GM12878 (cell line): ENCODE results near the gene DISC1. TPM values are rescaled to one million over a fixed set of nuclear protein-coding genes. Genes with fewer than 3 reads are reported as not detected.

Experiments used
- ATAC-seq: fragments of 200-7000 bp; cut with Tn5 transposase; 3 replicates; pipeline ENCODE4 v1.9.1; 2020; ENCODE audit warnings: mild to moderate bottlenecking, moderate library complexity
- BruUV-seq: library from RNA; stranded (reverse); fragments of 400-500 nt; replicated peaks from 2 replicates; lab custom pipeline; 2021; lab: Mats Ljungman, UMichigan
- CTCF ChIA-PET: fragments of 300-600 bp; sonication (Branson Sonifier 250); formaldehyde crosslinking; extraction: SDS; loops from one replicate; lab custom pipeline; 2021; ENCODE audit warnings: inconsistent platforms; lab: Yijun Ruan, JAX
- POLR2A ChIA-PET: fragments of 350-600 bp; formaldehyde crosslinking; extraction: SDS; loops from one replicate; lab custom pipeline; 2021; ENCODE audit warnings: inconsistent platforms; lab: Charles Lee
- RAD21 ChIA-PET: fragments of 300-600 bp; sonication (Branson Sonifier 250); formaldehyde crosslinking; loops from one replicate; lab custom pipeline; 2023; ENCODE audit warnings: antibody characterized with exemption; ENCODE audit not compliant: unreplicated experiment; lab: Charles Lee
- SMC1A ChIA-PET: fragments of 300-600 bp; sonication (Branson Sonifier 250); formaldehyde crosslinking; loops from one replicate; lab custom pipeline; 2023; ENCODE audit not compliant: unreplicated experiment, uncharacterized antibody; lab: Charles Lee
- DNase-seq: peaks from one replicate; pipeline ENCODE4 v3.0.0-alpha.2; 2011; ENCODE audit warnings: low read depth, low spot score
- FAIRE-seq: peaks from 3 replicates; lab custom pipeline; 2011; peaks lifted over from hg19 to GRCh38; lab: Jason Lieb, UNC
- H2AFZ ChIP-seq: 2 replicates; pipeline ENCODE4 v1.6.0; 2011; ENCODE audit warnings: low read depth, low read length, control low read depth; ENCODE audit not compliant: control insufficient read depth
- H3K27ac ChIP-seq: 2 replicates; pipeline ENCODE4 v1.5.1; 2011; ENCODE audit warnings: control low read depth; ENCODE audit not compliant: control insufficient read depth, insufficient read depth
- H3K27me3 ChIP-seq, 2 experiments: replicated peaks in 1 of 2; 2 replicates each; pipeline versions ENCODE4 v1.6.0 to v1.6.1; 2011; ENCODE audit warnings: low read length in 1 of 2; ENCODE audit not compliant: control insufficient read depth in 2 of 2, insufficient read depth in 2 of 2
- H3K36me3 ChIP-seq, 2 experiments: 2 replicates each; pipeline ENCODE4 v1.5.1; 2011; ENCODE audit warnings: low read length in 1 of 2; ENCODE audit not compliant: control insufficient read depth in 2 of 2, insufficient read depth in 2 of 2
- H3K4me1 ChIP-seq: 2 replicates; pipeline ENCODE4 v1.6.1; 2011; ENCODE audit warnings: mild to moderate bottlenecking, low read length, moderate library complexity, mixed read lengths; ENCODE audit not compliant: control insufficient read depth, insufficient read depth
- H3K4me2 ChIP-seq: 2 replicates; pipeline ENCODE4 v1.6.0; 2011; ENCODE audit warnings: control low read depth; ENCODE audit not compliant: control insufficient read depth, insufficient read depth
- H3K4me3 ChIP-seq: fragments of 200-600 bp; sonication (generic); 2 replicates; pipeline ENCODE4 v1.5.1; 2016
- H3K79me2 ChIP-seq: 2 replicates; pipeline ENCODE4 v1.6.0; 2011; ENCODE audit warnings: low read length; ENCODE audit not compliant: control insufficient read depth, insufficient read depth
- H3K9ac ChIP-seq: 2 replicates; pipeline ENCODE4 v1.8.0; 2011; ENCODE audit warnings: low read length, control low read depth, mixed read lengths; ENCODE audit not compliant: control insufficient read depth, insufficient read depth
- H3K9me3 ChIP-seq: replicated peaks from 3 replicates; pipeline ENCODE4 v1.5.1; 2011; ENCODE audit warnings: mild to moderate bottlenecking, low read length; ENCODE audit not compliant: control insufficient read depth, insufficient read depth
- H4K20me1 ChIP-seq: 2 replicates; pipeline ENCODE4 v1.6.0; 2011; ENCODE audit not compliant: control insufficient read depth, insufficient read depth
- ATF3 ChIP-seq: IDR thresholded peaks from 2 replicates; pipeline ENCODE4 v1.6.1; 2011; ENCODE audit warnings: low read depth, mild to moderate bottlenecking, low read length, moderate library complexity, borderline replicate concordance; ENCODE audit errors: extremely low read depth
- BCL3 ChIP-seq: IDR thresholded peaks from 2 replicates; pipeline ENCODE4 v1.6.1; 2011; ENCODE audit warnings: borderline replicate concordance, low read depth, mild to moderate bottlenecking, moderate library complexity, low read length; ENCODE audit not compliant: insufficient read depth, poor library complexity, severe bottlenecking
- BRCA1 ChIP-seq: IDR thresholded peaks from 2 replicates; pipeline ENCODE4 v1.6.1; 2011; ENCODE audit warnings: low read depth, low read length, improper control_type of control experiment
- CHD1 ChIP-seq: IDR thresholded peaks from 2 replicates; pipeline ENCODE4 v1.6.1; 2012; ENCODE audit warnings: low read depth, low read length, improper control_type of control experiment
- GATAD2B ChIP-seq: fragments of 450-650 bp; conservative IDR thresholded peaks from 2 replicates; pipeline ENCODE4 v1.6.1; 2017; ENCODE audit warnings: low read depth, mild to moderate bottlenecking, moderate library complexity
- HDAC2 ChIP-seq: fragments of 200-600 bp; sonication (generic); IDR thresholded peaks from 2 replicates; pipeline ENCODE4 v1.6.1; 2017
- KAT2A ChIP-seq: conservative IDR thresholded peaks from 2 replicates; pipeline ENCODE4 v1.6.1; 2011; ENCODE audit warnings: low read depth, low read length; ENCODE audit not compliant: control insufficient read depth
- NR2C1 ChIP-seq: fragments of 450-650 bp; IDR thresholded peaks from 2 replicates; pipeline ENCODE4 v1.6.1; 2017; ENCODE audit warnings: antibody characterized with exemption, mild to moderate bottlenecking, moderate library complexity
- POLR2AphosphoS2 ChIP-seq: IDR thresholded peaks from 2 replicates; pipeline ENCODE4 v1.6.1; 2011; ENCODE audit warnings: low read depth, mild to moderate bottlenecking, low read length, improper control_type of control experiment, moderate library complexity
- RAD51 ChIP-seq: fragments of 450-650 bp; IDR thresholded peaks from 2 replicates; pipeline ENCODE4 v1.6.1; 2016; ENCODE audit warnings: moderate library complexity, mild to moderate bottlenecking, inconsistent platforms
- WGBS: methylation state at CpG from one replicate; pipeline ENCODE4 v1.1.6; 2016; ENCODE audit warnings: low lambda C conversion rate; ENCODE audit not compliant: insufficient replicate concordance, insufficient coverage; ENCODE audit errors: missing lambda C conversion rate; 5-methylcytosine and 5-hydroxymethylcytosine counted together
- in situ Hi-C: fragments of 300-500 bp; cut with MboI; formaldehyde crosslinking; loops from 9 replicates; pipeline ENCODE4 v1.14.3; 2018; ENCODE audit warnings: mixed read lengths
- intact Hi-C: fragments of 100-400 bp; cut with micrococcal nuclease; formaldehyde crosslinking; loops from one replicate; pipeline ENCODE4 v1.14.2; 2022; ENCODE audit not compliant: unreplicated experiment
- polyA plus RNA-seq, 11 experiments: library from polyadenylated mRNA; depleted of rRNA in 4 of 11; unstranded in 6 of 11; stranded (reverse) in 5 of 11; fragments of >200 nt; fragmentation: Nextera tagmentation in 4 of 11; fragmentation: Illumina TruSeq in 1 of 11; extraction: Ambion mirVana in 4 of 11; extraction: Trizol in 1 of 11; gene quantifications; 1 replicate in 1 of 11; 2 replicates in 10 of 11; pipeline versions ENCODE4 v1.2.1 to v1.2.3, GENCODE V29; 2011 to 2016; ENCODE audit warnings: inconsistent platforms in 2 of 11, missing spikeins in 2 of 11, low read depth in 1 of 11
- total RNA-seq, 4 experiments: library from RNA; depleted of rRNA in 3 of 4; stranded (reverse); fragments of >200 nt in 3 of 4; fragmentation: Illumina TruSeq in 1 of 4; extraction: Trizol in 1 of 4; gene quantifications; 2 replicates each; pipeline versions ENCODE4 v1.2.1 to v1.2.3, GENCODE V29; 2013 to 2021
- TF ChIP-seq, protein P1 (sequence below): fragments of 450-650 bp; formaldehyde crosslinking; IDR thresholded peaks from 2 replicates; pipeline ENCODE4 v1.4.0; 2020; ENCODE audit warnings: mild to moderate bottlenecking, moderate library complexity

Gene DISC1
- total and polyA plus RNA-seq, 10 of the 15 experiments (the other 5 are each of a cell fraction or from before 2014, with no cell fraction given), result 0.05 to 0.72 (median 0.19) TPM; not detected in 1

DNA sequence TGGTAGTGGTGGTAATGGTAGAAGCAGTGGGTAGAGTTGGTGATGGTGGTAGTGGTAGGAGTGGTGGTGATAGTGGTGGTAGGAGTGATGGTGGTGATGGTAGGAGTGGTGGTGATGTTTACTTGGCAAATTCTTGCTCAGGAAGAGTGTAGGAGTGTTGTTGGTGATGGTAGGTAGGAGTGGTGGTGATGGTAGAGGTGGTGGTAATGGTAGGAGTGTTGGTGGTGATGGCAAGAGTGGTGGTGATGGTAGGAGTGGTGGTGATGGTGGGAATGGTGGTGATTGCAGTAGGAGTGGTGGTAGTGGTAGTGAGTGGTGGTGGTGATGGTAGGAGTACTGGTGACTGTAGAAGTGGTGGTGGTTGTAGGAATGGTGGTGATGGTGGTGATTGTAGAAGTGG is 106.5 kb downstream of the DISC1 start (continued):
- no peak for TF ChIP-seq CHD1
- TF ChIP-seq RAD51, result no peak
- TF ChIP-seq NR2C1, result no peak
- TF ChIP-seq BCL3, result no peak
- TF ChIP-seq BRCA1, result no peak
- TF ChIP-seq, protein P1, sequence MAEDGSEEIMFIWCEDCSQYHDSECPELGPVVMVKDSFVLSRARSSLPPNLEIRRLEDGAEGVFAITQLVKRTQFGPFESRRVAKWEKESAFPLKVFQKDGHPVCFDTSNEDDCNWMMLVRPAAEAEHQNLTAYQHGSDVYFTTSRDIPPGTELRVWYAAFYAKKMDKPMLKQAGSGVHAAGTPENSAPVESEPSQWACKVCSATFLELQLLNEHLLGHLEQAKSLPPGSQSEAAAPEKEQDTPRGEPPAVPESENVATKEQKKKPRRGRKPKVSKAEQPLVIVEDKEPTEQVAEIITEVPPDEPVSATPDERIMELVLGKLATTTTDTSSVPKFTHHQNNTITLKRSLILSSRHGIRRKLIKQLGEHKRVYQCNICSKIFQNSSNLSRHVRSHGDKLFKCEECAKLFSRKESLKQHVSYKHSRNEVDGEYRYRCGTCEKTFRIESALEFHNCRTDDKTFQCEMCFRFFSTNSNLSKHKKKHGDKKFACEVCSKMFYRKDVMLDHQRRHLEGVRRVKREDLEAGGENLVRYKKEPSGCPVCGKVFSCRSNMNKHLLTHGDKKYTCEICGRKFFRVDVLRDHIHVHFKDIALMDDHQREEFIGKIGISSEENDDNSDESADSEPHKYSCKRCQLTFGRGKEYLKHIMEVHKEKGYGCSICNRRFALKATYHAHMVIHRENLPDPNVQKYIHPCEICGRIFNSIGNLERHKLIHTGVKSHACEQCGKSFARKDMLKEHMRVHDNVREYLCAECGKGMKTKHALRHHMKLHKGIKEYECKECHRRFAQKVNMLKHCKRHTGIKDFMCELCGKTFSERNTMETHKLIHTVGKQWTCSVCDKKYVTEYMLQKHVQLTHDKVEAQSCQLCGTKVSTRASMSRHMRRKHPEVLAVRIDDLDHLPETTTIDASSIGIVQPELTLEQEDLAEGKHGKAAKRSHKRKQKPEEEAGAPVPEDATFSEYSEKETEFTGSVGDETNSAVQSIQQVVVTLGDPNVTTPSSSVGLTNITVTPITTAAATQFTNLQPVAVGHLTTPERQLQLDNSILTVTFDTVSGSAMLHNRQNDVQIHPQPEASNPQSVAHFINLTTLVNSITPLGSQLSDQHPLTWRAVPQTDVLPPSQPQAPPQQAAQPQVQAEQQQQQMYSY (CRISPR knock-in tag), result no peak

DNA sequence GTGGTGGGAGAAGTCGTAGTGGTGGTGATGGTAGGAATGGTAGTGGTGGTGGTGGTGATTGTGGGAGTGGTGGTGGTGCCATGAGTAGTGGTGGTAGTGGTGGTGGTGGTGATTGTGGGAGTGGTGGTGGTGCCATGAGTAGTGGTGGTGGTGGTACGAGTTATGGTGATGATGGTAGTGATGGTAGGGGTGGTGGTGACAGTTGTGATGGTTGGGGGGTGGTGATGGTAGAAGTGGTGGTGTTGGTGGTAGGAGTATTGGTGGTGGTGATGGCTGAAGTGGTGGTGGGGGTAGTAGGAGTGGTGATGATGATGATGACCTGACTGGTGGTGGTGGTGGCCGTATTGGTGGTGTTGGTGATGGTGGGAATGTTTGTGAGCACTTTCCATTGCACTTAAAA is 107.1 kb downstream of the DISC1 start:
- H3K27me3 ChIP-seq, result no peaks in the 10 kb centered on the region
- ATAC-seq (no peak), DNase-seq (no peak), FAIRE-seq (no peak)
- BruUV-seq, result no TSS peak
- ChIA-PET CTCF (interaction anchor here (0.6 to 2.6 kb wide), 2 partner anchors 23 to 1612 kb away, joined by 3 to 9 read pairs; no protein-coding TSS in a partner anchor), RAD21 (no interaction called here), POLR2A (no interaction called here), SMC1A (no interaction called here)
- TF ChIP-seq POLR2AphosphoS2, result no peak
- TF ChIP-seq ATF3, result no peak
- no peak for TF ChIP-seq KAT2A
- TF ChIP-seq HDAC2, result no peak
- no peak for TF ChIP-seq GATAD2B
- H4K20me1 ChIP-seq, result no peaks in the 10 kb centered on the region
- intact Hi-C loops, result no loop called here
- H3K27ac ChIP-seq, result no peak overlapping the region
- no peaks in the 10 kb centered on the region for H3K4me1 ChIP-seq
- in situ Hi-C loops, result no loop called here
- H3K36me3 ChIP-seq, result no peaks in the 10 kb centered on the region
- no peaks in the 10 kb centered on the region for H3K9me3 ChIP-seq
- no peak overlapping the region for H3K4me3 ChIP-seq
- H2AFZ ChIP-seq, result no peak overlapping the region
- no peak overlapping the region for H3K9ac ChIP-seq
- no peaks in the 10 kb centered on the region for H3K79me2 ChIP-seq
- 21% methylated on average over 3 of the region's 3 CpGs for WGBS
- no peak overlapping the region for H3K4me2 ChIP-seq
